HG02798 (cell line): Measurements from ENCODE around the gene TMC2.
"Not testable (repeated sequence)": the region's sequence is repeated elsewhere in the genome, so short reads cannot be mapped to it uniquely, and the experiment has no call there.

Experiments
- ATAC-seq: cut with Tn5 transposase; IDR thresholded peaks from one replicate; pipeline ENCODE4 v1.9.1; 2021; ENCODE audit warnings: mild to moderate bottlenecking; ENCODE audit not compliant: unreplicated experiment, poor library complexity

TMC2 gene, protein sequence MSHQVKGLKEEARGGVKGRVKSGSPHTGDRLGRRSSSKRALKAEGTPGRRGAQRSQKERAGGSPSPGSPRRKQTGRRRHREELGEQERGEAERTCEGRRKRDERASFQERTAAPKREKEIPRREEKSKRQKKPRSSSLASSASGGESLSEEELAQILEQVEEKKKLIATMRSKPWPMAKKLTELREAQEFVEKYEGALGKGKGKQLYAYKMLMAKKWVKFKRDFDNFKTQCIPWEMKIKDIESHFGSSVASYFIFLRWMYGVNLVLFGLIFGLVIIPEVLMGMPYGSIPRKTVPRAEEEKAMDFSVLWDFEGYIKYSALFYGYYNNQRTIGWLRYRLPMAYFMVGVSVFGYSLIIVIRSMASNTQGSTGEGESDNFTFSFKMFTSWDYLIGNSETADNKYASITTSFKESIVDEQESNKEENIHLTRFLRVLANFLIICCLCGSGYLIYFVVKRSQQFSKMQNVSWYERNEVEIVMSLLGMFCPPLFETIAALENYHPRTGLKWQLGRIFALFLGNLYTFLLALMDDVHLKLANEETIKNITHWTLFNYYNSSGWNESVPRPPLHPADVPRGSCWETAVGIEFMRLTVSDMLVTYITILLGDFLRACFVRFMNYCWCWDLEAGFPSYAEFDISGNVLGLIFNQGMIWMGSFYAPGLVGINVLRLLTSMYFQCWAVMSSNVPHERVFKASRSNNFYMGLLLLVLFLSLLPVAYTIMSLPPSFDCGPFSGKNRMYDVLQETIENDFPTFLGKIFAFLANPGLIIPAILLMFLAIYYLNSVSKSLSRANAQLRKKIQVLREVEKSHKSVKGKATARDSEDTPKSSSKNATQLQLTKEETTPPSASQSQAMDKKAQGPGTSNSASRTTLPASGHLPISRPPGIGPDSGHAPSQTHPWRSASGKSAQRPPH

DNA sequence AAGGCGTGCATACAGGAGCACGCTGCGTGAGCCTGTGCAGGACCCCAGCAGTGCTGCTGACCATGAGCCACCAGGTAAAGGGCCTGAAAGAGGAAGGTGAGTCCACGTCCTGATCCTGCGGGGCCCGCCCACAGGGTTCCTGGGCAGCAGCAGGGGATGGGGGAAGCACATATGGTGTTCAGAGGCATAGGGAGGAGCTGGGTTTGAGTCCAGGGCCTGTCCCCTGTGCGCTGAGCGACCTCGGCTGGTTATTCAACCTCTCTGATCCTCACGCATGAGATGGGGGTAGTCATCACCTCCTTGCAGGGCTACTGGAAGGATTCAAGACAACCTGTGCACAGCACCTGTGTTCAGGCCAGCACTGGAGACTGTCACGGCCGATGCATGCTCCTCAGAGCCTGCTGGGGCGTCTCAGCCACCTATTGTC is at the start of gene TMC2:
TMC2 (plus strand) TSS at position 14 of the 427 bp plus-strand sequence; CDS start at position 63, 49 bp downstream.
- no peak for ATAC-seq

DNA sequence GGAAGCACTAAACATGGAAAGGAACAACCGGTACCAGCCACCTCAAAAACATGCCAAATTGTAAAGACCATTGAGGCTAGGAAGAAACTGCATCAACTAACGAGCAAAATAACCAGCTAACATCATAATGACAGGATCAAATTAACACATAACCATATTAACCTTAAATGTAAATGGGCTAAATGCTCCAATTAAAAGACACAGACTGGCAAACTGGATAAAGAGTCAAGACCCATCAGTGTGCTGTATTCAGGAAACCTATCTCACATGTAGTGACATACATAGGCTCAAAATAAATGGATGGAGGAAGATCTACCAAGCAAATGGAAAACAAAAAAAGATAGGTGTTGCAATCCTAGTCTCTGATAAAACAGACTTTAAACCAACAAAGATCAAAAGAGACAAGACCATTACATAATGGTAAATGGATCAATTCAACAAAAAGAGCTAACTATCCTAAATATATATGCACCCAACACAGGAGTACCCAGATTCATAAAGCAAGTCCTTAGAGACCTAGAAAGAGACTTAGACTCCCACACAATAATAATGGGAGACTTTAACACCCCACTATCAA is 33.5 kb upstream of the TMC2 start:
- not testable (repeated sequence) for ATAC-seq

DNA sequence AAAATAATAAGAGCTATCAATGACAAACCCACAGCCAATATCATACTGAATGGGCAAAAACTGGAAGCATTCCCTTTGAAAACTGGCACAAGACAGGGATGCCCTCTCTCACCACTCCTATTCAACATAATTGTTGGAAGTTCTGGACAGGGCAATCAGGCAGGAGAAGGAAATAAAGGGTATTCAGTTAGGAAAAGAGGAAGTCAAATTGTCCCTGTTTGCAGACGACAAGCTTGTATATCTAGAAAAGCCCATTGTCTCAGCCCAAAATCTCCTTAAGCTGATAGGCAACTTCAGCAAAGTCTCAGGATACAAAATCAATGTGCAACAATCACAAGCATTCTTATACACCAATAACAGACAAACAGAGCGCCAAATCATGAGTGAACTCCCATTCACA is 31.6 kb upstream of the TMC2 start:
- ATAC-seq = not testable (repeated sequence)

DNA sequence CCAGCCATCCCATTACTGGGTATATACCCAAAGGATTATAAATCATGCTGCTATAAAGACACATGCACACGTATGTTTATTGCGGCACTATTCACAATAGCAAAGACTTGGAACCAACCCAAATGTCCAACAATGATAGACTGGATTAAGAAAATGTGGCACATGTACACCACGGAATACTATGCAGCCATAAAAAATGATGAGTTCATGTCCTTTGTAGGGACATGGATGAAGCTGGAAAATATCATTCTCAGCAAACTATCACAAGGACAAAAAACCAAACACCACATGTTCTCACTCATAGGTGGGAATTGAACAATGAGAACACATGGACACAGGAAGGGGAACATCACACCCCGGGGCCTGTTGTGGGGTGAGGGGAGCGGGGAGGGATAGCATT is 29.9 kb upstream of the TMC2 start:
- ATAC-seq = not testable (repeated sequence)

DNA sequence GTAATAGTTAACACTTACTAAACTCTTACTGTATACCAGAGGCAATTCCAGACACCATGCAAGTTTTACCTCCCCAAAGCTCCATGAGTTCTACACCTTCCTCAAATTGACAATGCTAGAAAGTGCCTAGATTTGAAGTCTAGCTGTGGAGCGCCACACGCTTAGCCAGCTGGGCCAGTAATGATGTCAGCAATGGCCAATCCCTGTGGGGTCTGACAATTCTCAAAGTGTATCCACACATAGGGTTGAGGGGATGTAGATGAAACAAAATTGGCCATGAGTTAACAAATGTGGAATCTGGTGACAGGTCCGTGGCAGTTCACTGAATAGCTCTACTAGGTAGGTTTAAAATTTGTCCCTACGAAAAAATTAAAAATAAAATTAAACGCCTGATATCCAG is 28.9 kb upstream of the TMC2 start:
- ATAC-seq = no peak

DNA sequence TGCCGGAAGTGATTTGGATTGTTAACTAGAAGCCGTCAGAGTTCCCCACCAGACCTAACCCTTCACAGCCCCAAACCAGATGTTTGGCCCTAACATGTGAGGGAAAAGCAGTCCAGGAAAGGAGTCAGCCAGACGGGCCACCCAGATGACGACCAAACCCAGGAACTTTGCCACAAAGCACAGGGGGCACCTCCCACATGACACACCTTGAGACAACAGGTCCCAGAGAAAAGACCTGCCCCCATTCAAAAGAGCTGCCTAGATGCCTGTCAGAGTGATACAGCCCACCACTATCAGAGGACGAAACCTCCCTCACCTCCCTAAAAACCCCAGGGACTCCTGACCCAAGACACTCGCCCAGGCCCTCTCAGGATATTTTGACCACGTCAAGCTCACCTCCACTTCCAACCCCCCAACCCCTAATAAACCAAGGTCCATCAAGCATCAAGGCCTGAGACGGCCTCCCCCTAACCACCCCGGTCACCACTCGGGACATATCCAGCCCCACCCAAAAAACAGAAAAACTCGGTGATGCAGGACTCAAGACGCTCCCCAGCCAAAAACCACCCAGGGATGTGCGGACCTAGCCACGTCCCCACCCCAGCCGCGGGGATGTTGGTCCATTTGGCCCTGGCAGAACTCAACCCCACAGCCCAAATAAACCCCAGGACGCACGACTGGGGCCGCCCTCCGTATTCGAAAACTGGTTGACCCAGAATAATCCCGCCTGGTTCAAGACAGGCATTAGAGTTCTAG is 28.3 kb upstream of the TMC2 start:
- ATAC-seq = peak; percentile 14

DNA sequence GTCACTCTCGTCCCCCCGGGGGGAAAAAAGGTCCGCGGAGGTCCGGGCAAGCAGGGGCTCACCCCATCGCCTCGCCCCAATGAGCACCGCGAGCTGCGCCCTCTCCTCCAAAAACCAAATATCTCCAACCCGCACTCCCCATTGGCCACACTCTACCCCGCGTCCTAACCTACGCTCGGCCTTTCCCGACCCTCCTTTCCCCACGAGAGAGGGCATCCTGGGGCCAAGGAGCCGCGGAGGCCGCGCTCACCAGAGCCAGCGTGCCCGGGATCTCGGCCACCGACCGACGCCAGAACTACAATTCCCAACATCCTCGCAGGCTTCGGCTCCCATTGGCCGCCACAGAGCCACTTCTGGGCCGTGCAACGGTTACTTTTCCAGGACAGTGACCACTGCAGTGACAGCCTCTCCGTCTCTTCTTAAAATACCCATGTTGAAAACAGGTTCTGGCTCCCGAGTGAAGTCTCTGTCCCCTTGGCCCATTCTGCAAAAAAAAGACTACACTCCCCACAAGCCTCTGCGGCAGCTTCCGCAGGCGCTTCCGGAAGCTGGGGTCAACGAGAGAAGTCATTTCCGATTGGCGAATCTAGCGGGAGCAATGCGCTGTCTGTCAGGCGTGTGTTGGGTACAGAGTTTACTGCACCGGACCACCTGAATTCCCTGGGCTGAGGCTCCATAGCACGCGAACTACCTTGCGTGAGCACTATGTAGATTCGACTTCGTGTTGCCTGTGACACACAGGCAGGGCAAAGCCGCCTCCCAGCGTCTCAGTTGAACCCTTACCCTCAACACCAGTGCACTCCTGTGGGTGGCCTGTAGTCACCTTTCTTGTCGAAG is 27.5 kb upstream of the TMC2 start, which contains the start of gene ZNF343:
ZNF343 (minus strand) TSS at position 285 of the 837 bp plus-strand sequence. CDS start 15,020 bp downstream, outside the sequence.
- peak; percentile 96 for ATAC-seq

DNA sequence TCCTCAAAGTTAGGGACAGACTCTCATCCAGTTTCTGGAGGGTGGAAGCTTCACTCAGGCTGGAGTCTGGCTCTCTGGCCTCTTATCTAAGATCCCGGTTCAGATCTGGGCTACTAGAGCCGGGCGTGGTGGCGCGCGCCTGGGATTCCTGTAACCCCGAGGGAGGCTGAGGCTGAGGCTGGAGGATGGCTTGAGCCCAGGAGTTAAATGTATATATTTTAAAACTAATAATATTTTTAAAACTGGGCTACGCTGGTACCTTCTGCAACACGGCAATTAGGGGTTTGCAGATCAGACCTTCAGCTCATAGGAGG is 26.9 kb upstream of the TMC2 start:
- no peak for ATAC-seq

DNA sequence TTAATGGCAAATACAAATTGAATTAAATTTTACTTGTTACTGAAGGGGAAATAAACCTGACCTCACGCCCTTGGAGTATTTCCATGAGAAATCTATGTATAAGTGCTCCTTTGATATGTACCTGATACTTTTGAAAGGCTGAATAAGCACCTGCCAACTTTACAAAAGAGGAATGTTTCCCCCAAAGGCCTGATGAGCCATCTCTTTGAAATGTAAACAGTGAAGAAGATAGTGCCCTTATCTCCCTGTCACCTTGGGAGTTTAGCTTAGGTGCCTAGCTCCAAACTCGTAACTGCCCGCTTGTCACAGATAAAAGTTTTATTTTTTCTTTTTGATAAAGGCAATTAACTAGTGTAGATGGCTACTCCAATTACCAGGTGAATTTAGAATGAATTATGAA is 26.6 kb upstream of the TMC2 start:
- ATAC-seq = no peak

DNA sequence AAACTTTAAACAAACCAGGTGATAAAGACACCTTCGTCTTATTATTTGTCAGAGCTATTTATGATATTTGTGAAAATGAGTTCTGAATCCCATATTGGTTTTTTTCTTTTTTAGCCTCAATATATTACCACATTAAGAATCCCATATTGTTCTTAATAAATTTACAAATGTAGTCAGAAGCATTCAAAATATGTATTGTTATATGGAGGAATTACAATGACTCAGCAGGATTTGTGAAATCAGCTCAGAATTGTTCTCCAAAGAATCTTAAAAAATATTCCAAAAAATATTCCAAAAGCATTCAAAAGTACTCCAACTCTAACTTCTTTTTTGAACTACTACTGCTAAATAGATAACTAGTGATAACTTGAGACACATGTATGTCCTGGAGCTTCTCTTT is 21.2 kb upstream of the TMC2 start:
- no peak for ATAC-seq

DNA sequence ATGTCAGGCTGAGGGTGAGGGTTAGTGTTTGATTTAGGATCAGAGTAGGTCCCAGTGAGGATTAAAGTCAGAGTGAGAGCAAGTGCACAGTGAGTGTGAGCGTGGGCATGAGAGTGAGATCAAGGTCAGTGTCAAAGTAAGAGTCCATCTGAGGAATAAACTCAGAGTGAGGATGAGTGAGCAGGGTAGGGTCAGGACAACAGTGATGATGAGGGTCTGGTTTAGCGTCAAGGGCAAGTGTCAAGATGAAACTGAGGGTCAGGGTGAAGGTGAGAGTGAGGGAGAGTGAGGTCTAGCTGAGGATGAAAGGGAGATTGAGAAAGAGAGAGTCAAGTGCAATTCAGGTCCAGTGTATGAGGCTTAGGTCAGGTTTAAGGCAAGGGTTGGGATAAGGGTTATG is 20.0 kb upstream of the TMC2 start:
- no peak for ATAC-seq

DNA sequence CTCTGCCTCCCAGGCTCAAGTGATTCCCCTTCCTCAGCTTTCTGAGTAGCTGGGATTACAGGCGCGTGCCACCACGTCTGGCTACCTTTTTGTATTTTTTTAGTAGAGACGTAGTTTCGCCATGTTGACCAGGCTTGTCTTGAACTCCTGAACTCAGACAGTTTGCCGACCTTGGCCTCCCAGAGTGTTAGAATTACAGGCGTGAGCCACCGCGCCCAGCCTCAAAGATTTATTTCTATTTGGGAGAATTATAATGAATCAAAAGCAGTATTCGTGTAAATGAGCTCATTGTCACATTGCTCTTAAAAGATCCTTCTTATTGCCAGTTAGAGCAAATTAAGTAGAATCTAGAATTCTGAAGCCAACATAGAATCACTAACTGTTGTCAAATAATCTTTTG is 18.3 kb upstream of the TMC2 start:
- no peak for ATAC-seq

DNA sequence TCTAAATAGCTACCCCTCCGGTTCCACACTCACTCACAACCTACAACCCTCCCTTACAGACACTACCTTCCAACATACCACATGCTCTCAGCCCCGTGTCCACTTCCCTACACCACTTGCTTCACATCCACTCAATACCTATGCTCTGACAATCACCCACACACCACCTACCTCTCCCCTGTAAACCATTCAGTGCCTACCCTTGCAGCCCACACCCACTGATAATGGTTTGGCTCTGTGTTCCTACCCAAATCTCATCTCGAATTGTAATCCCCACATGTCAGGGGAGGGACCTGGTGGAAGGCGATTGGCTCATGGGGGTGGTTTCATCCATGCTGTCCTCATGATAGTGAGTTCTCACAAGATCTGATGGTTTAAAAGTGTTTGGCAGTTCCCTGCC is 17.8 kb upstream of the TMC2 start:
- ATAC-seq = no peak

DNA sequence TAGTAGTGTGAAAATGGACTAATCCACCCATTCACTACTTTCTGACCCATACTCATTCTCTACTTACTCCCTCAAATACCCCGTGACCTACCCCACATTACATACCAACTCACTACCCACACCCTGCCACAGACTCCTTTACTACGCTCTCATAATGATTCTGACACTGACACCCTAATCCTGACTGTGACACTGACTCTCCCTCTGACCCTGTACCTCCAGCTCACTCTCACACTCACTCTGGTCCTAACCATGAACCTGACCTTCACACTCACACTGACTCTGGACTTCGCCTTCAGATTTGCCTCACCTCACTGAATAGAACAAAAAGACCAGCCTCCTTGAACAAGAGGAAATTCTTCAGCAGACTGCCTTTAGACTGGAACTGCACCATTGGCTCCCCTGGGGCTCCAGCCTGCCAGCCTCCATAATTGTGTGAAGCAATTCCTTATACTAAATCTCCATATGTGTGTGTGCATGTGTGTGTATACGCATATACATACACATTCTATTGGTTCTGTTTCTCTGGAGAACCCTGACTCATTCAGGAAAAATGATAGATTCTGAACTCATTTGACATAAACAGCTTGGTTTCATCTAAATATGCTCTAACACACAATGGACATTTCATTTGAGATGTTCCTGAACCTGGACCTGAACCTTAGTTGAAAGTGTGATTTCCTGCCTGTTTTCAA is 17.1 kb upstream of the TMC2 start:
- ATAC-seq = no peak

DNA sequence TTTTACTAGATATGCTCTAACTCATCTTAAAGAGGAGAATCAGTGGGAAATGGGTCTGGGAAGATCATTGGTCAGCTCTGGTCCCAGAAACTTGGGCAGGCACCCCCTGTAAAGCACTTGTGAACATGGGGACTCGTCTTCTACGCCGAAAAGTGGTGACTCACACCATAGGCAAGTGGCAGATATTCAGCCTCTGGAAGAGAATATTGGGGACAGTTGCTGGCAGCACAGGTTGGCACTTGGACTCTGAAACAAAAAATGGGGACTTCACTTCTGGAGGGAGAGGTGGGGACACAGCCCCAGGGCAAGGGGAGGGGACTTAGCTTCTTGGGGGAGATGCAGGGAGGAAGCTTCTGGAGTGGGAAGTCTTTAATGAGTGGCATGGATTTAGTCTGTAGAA is 15.8 kb upstream of the TMC2 start:
- no peak for ATAC-seq

DNA sequence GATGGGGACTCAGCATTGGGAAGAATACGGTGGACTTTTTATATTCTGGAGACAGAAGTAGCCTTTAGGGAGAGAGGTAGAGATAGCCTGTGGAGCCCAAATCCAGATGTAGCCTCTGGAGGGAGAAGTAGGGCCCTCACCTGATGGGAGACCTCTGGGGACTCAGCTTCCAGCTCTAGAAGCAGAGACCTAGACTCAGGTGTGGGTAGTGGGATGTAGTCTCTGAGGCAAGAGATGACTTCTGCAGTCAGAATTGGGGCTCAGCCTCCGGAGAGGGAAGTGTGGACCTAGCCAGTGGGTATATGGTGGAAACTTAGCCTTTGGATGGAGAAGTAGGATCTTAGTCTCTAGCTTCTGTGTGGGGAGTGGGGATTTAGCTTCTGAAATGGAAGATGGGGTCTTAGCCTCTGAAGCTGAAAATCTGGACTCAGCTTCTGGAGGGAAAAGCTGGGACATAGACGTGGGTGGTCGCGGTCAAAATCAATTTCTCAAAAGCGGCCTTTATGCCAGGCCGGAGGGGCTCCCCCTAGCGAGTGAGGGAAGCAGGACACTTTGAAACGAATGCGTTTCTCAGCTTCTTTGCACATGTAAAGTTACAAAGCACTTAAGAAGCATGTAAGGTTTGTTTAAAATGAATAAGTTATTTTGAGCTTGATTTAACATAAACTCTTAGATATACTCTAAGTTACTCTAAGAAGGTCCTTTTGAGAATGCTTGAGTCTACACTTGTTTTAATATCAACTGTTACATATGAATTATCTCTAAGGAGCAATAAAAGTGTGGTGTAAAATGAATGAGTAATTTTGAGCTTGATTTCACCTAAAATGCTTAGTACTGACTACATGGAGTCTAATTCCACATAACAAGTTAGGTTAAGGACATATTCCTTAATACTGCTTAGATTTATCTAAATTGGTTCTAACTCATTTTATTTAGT is 14.7 kb upstream of the TMC2 start:
- ATAC-seq = no peak

DNA sequence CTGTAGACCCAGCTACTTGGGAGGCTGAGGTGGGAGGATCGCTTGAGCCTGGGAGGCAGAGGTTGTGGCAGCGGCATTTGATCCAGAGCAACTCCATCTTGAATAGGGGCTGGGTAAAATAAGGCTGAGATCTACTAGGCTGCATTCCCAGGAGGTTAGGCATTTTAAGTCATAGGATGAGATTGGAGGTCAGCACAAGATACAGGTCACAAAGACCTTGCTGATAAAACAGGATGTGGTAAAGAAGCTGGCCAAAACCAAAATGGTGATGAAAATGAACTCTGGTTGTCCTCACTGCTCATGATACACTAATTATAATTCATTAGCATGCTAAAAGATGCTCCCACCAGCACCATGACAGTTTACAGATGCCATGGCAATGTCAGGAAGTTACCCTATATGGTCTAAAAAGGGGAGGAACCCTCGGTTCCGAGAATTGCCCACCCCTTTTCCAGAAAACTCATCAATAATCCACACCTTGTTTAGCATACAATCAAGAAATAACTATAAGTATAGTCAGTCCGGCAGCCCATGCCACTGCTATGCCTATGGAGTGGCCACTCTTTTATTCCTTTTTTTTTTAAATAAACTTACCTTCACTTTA is 13.4 kb upstream of the TMC2 start:
- not testable (repeated sequence) for ATAC-seq
